HG03558 (cell line): ENCODE measurements around the gene MAFG.
"Not testable (repeated sequence)": the region's sequence is repeated elsewhere in the genome, so short reads cannot be mapped to it uniquely, and the experiment has no call there.

Source experiments
- ATAC-seq: cut with Tn5 transposase; IDR thresholded peaks from one replicate; pipeline ENCODE4 v1.9.1; 2021; ENCODE audit warnings: moderate number of reproducible peaks; ENCODE audit not compliant: unreplicated experiment; ENCODE audit errors: extremely low read depth

The MAFG gene

GRCh38 chr17:81925860-81926450 is 1.6 kb downstream of the MAFG start:
- ATAC-seq, result no peak

DNA sequence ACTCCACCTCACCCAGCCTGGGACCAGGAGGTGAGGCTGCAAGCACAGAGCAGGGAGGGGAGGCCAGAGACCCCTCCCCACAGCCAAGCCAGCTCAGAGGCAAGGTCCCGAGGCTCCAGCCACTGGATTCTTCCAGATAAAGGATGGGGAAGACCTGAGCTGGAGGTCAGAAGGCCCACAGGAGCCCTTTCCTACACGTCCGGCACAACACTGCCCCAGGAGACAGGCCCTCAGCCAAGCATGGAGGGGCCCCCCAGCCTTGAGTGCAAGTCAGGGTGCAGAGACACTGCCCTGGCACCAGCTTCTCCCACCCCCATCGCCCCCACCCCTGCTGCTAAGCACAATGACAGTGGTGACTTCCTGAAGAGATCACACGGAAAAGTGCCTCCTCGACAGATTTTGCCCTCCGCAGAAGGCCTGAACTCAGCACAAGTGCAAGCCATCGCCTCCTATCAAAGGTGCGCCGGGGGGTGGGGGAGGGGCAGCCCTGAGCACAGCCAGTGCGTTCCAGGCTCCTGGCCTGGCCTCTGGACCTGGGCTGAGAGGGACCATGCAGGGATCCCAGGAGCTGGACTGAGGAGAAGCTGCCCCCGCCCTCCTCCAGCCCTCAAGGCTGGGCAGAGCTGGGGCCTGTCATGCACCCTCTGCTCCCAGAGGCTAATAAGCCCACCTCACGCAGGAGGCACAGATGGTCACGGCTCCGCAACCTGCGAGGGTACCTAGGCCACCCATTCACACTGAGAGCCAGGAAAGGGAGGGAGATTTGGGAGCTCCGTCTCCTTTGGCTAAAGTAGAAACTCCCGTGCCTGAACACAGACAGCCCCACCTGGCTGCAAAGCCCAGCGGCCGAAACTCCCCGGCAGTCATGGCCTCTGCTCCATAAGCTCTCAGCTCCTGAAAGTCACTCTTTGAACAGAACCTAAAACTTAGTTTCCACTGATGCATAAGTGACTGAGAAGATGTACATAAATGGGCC is 2.7 kb downstream of the MAFG start:
- ATAC-seq, result no peak

- no peak for ATAC-seq
These were observed 4.0 kb downstream of the MAFG start for GRCh38 chr17:81923302-81924260.

GRCh38 chr17:81922566-81923301 is 4.8 kb downstream of the MAFG start:
- no peak for ATAC-seq

GRCh38 chr17:81921996-81922565 is 5.5 kb downstream of the MAFG start:
- no peak for ATAC-seq

GRCh38 chr17:81921537-81921862 is 6.0 kb downstream of the MAFG start:
- no peak for ATAC-seq

- no peak for ATAC-seq
These were observed 6.7 kb downstream of the MAFG start for GRCh38 chr17:81920612-81921536.

- ATAC-seq, result no peak
These were observed 8.5 kb downstream of the MAFG start for GRCh38 chr17:81918832-81919545.

GRCh38 chr17:81918333-81918669 is 9.2 kb downstream of the MAFG start:
- ATAC-seq, result not testable (repeated sequence)

DNA sequence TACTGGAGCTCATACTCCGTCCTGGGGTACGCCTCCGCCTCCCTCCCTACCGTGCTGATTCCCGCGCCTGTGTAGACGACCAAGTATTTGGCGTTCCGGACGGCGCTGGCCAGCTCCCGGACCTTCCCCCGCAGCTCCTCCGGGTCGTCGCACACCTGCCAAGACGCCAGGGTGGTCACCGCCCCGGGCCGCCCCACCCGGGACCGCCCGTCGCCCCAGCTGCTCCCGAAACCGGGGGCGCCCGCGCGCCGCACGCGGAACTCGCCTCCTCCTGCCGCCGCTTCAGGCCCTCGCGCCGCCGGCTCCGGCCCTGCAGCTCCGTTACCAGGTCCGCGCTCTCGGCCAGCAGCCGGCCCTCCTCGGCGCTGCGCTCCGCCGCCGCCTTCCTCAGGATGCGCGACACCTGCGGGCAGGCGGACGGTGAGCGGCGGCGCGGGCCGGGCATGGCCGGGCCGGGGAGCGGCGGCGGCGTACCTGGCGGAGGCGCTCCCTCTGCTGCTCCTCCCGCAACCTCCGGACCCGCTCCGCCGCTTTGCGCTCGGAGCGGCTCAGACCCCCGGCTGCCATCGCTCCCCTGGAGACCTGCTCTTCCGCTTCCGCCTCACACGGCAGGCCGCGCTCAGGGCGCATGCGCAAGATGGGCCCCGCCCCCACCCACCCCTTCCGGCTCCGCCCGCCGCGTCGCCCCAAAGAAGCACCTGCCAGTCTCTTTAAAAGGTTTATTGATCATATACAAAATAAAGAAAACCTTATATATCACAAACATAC is 9.8 kb downstream of the MAFG start, which contains the start of gene SIRT7:
TSS of gene SIRT7 (minus strand) at position 612 of the 768 bp plus-strand sequence. CDS start at position 567, 45 bp downstream.
- no peak for ATAC-seq

GRCh38 chr17:81916234-81917001 is 11.1 kb downstream of the MAFG start:
- no peak for ATAC-seq

DNA sequence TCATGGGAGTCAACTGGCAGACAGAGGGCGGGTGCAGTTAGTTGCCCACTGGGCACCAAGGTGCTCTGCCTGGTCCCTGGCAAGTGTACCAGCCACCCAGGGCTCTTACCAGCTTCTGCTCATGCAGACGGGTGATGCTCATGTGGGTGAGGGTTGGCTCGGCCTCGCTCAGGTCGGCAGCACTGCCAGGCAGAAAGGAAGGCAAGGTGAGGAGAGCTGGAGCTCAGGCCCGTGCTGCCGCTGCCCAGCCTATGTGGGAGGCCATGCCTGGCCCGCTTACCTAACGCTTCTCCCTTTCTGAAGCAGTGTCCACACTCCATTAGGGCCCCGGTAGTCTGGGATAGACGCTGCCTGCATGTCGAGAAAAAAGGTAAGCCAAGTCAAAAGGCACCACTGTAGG is 12.2 kb downstream of the MAFG start:
- ATAC-seq, result no peak

GRCh38 chr17:81914103-81914850 is 13.3 kb downstream of the MAFG start:
- no peak for ATAC-seq

DNA sequence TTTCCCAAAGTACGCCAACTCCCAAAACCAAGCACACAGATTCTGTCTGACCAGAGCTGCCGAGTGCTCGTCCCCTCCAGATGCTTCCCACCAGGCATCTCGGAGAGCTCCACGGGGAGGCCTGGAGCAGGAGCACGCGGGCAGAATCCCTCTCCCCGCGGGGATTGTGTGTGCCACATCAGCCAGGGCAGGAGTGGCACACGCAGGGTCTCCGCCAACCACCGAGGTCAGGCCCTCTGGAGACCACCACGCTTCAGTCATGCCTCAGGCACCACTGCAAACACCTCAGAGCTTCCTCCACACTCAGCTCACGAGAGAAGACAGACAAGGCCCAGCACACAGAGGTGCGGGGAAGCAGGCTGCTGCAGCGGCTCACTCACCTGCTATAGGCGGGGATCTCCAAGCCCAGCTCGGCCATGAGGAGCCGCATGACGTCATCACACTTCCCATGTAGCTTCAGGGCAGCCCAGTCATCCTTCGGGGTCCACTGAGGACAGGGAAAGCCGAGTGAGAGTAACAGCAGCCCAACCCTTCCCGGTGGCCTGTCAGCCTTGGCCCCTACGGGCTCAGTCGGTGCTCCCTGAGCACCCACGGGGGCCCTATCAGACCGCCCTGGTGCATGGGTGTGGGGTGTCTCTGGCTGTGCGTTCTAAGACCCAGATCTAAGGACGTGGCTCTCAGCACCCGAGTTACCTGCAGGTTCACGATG is 14.0 kb downstream of the MAFG start:
- ATAC-seq, result no peak
